ENCODE results near the gene BRD7.

BRD7 gene

GRCh38 chr16:50294955-50295354, 73.8 kb downstream of the BRD7 start:
- H3K4me1 ChIP-seq (ENCODE audit: control insufficient read depth, insufficient read depth, low read length) = no peaks in the 10 kb centered on the region
- POLR2A ChIA-PET = interaction anchor here (0.9 kb wide), 1 partner anchor 403 kb away, joined by 5 read pairs; no protein-coding TSS in a partner anchor
- CTCF ChIA-PET = no interaction called here
- no peak overlapping the region for H3K27ac ChIP-seq (ENCODE audit: extremely low read depth, low read depth, low read length)
- TF ChIP-seq ZNF548 (tag by site-specific recombination; IDR thresholded peaks at IDR 0.05) (no peak), ZNF777 (tag by site-specific recombination; IDR thresholded peaks at IDR 0.05; ENCODE audit: borderline replicate concordance) (no peak), ZNF600 (tag by site-specific recombination; IDR thresholded peaks at IDR 0.05) (no peak), ZBTB21 (tag by site-specific recombination; IDR thresholded peaks at IDR 0.05) (no peak), ZNF426 (tag by site-specific recombination; IDR thresholded peaks at IDR 0.05) (no peak), ZSCAN30 (tag by site-specific recombination; IDR thresholded peaks at IDR 0.05) (no peak), ZEB2 (tag by site-specific recombination; IDR thresholded peaks at IDR 0.05) (no peak)
- TF ChIP-seq, protein P1, sequence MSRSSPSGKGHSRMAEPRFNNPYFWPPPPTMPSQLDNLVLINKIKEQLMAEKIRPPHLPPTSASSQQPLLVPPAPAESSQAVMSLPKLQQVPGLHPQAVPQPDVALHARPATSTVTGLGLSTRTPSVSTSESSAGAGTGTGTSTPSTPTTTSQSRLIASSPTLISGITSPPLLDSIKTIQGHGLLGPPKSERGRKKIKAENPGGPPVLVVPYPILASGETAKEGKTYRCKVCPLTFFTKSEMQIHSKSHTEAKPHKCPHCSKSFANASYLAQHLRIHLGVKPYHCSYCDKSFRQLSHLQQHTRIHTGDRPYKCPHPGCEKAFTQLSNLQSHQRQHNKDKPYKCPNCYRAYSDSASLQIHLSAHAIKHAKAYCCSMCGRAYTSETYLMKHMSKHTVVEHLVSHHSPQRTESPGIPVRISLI (tag by site-specific recombination; IDR thresholded peaks at IDR 0.05) = peak; percentile 45; the same call in 1 of the 2 replicates
- no peak overlapping the region for H3K4me3 ChIP-seq (ENCODE audit: low read depth, low read length)
- peaks cover 0 to 14% of the 10 kb centered on the region in 2 experiments; a peak in 1 of 3 replicates for H3K36me3 ChIP-seq (ENCODE audit: control insufficient read depth in 2 of 2, insufficient read depth in 1 of 2, low read length in 2 of 2)
- H3K9me3 ChIP-seq (ENCODE audit: control insufficient read depth, insufficient read depth, low read depth, low read length) = no peaks in the 10 kb centered on the region

DNA sequence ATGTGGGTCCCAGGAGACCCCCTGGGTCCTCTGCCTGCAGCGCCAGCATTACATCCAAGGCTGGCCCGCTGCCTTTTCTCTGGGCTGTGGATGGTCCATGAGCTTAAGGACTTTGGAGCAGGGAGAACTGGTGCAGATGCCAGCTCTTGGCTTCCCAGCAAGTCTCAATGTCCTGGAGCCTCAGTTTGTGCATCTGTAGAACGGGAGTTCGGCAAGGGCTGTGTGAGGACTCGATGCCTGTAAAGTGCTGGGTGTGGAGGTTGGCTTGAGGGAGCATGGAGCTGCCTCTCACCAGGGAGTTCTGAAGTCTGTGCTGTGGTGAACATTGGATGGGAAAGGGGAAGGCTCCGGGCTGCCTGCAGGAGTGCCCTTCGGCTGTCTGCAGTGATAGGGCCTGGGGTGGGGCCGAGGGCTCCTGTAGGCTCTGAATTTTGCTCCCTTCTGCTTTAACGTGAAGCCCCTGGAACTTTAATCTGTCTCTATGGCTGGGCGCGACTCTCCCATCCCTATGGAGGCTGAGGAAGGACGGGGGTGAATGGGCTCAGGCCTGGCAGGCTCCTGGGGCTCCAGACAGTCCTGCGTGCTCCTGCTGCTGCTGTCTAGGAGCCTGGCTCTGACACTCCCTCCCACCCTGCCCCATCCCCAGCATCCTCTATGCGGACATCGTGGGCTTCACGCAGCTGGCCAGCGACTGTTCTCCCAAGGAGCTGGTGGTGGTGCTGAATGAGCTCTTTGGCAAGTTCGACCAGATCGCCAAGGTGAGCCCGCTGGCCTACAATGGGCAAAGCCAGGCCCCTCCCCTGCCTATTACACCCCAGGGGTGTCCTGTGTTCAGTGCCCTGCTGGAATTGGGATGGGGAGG, 74.6 kb downstream of the BRD7 start:
- ChIA-PET POLR2A (interaction anchor here (0.9 kb wide), 1 partner anchor 404 kb away, joined by 5 read pairs; no protein-coding TSS in a partner anchor), CTCF (no interaction called here)
- no peak overlapping the region for H3K4me3 ChIP-seq (ENCODE audit: low read depth, low read length)
- H3K4me1 ChIP-seq (ENCODE audit: control insufficient read depth, insufficient read depth, low read length) = no peaks in the 10 kb centered on the region
- TF ChIP-seq, protein P2, sequence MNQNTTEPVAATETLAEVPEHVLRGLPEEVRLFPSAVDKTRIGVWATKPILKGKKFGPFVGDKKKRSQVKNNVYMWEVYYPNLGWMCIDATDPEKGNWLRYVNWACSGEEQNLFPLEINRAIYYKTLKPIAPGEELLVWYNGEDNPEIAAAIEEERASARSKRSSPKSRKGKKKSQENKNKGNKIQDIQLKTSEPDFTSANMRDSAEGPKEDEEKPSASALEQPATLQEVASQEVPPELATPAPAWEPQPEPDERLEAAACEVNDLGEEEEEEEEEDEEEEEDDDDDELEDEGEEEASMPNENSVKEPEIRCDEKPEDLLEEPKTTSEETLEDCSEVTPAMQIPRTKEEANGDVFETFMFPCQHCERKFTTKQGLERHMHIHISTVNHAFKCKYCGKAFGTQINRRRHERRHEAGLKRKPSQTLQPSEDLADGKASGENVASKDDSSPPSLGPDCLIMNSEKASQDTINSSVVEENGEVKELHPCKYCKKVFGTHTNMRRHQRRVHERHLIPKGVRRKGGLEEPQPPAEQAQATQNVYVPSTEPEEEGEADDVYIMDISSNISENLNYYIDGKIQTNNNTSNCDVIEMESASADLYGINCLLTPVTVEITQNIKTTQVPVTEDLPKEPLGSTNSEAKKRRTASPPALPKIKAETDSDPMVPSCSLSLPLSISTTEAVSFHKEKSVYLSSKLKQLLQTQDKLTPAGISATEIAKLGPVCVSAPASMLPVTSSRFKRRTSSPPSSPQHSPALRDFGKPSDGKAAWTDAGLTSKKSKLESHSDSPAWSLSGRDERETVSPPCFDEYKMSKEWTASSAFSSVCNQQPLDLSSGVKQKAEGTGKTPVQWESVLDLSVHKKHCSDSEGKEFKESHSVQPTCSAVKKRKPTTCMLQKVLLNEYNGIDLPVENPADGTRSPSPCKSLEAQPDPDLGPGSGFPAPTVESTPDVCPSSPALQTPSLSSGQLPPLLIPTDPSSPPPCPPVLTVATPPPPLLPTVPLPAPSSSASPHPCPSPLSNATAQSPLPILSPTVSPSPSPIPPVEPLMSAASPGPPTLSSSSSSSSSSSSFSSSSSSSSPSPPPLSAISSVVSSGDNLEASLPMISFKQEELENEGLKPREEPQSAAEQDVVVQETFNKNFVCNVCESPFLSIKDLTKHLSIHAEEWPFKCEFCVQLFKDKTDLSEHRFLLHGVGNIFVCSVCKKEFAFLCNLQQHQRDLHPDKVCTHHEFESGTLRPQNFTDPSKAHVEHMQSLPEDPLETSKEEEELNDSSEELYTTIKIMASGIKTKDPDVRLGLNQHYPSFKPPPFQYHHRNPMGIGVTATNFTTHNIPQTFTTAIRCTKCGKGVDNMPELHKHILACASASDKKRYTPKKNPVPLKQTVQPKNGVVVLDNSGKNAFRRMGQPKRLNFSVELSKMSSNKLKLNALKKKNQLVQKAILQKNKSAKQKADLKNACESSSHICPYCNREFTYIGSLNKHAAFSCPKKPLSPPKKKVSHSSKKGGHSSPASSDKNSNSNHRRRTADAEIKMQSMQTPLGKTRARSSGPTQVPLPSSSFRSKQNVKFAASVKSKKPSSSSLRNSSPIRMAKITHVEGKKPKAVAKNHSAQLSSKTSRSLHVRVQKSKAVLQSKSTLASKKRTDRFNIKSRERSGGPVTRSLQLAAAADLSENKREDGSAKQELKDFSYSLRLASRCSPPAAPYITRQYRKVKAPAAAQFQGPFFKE (tag by site-specific recombination; IDR thresholded peaks at IDR 0.05; ENCODE audit: borderline replicate concordance) = no peak
- TF ChIP-seq MEIS1 (CRISPR knock-in tag; IDR thresholded peaks at IDR 0.05; ENCODE audit: borderline replicate concordance) (no peak), ZNF37A (tag by site-specific recombination; IDR thresholded peaks at IDR 0.05) (no peak), ZNF148 (tag by site-specific recombination; IDR thresholded peaks at IDR 0.05; ENCODE audit: borderline replicate concordance) (no peak), ZNF138 (tag by site-specific recombination; IDR thresholded peaks at IDR 0.05; ENCODE audit: borderline replicate concordance) (no peak), PRDM6 (tag by site-specific recombination; IDR thresholded peaks at IDR 0.05) (no peak)
- H3K9me3 ChIP-seq (ENCODE audit: control insufficient read depth, insufficient read depth, low read depth, low read length) = no peaks in the 10 kb centered on the region
- H3K36me3 ChIP-seq (ENCODE audit: control insufficient read depth in 2 of 2, insufficient read depth in 1 of 2, low read length in 2 of 2) = peaks cover 0 to 14% of the 10 kb centered on the region in 2 experiments; a peak in 1 of 3 replicates
- H3K27ac ChIP-seq (ENCODE audit: extremely low read depth, low read depth, low read length) = no peak overlapping the region

Data from HEK293 (cell line).